Measurements from ENCODE around the gene OXER1. TPM values are rescaled to one million over a fixed set of nuclear protein-coding genes. Genes with fewer than 3 reads are reported as not detected.
A peak's percentile ranks its signal among the peaks of the same experiment; 100 is the strongest.

OXER1 gene
- total RNA-seq, 1 experiment from 2014 or later: not detected

DNA sequence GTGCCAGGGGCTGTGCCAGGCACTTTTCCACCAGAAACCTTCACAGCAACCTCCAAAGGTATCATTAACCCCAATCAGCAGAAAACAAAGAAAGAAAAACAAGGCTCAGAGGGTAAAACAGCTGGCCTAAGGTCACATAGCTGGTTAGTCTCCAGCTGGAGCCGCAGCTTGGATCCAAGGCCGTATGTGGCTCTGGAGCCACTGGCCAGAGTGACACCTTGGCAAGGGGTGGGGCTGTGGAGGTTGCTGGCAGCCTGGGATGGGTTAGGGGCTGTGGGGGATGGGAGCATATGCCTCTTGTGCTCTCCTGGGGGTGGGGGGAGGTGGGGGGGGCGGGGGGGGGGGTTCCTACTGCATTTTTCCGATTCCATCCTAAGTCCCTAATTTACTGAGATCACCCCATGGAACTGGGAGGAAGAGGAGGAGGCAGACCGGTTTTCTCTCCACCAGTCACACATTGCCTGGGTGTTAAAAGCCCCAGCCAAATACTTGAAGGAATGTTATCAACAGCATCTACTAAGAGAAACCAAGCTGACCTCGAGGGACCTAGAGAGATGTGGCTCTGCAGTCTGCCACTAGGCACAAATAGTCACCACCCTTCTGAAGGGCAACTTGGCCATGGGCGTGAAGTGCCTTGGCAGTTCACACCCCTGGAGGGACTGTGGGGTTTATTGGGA, 20.4 kb upstream of the OXER1 start:
- no peak for DNase-seq
- H3K4me3 ChIP-seq: no peak overlapping the region
- H3K36me3 ChIP-seq: no peaks in the 10 kb centered on the region
- no peaks in the 10 kb centered on the region for H3K27me3 ChIP-seq
- H3K9me3 ChIP-seq: no peaks in the 10 kb centered on the region

DNA sequence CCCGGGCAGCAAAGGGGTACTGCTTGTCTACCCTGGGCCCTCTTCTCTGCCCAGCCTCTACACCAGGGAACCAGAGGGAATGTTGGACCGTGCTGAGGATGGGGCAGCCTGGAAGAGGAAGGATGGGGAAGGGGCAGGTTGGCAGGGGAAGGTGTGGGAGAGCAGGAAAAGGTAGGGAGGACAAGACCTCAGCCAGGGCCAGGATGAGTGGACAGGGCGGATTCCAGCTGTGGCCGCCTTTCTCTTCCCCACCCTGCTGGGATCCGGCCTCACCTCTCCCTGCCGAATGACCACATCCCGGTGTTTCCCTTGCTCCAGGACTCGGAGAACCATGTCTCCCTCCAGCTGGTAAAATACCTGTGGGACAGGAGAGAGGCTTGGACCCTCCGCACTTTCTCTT, 19.6 kb upstream of the OXER1 start:
- H3K9me3 ChIP-seq: peaks cover 3% of the 10 kb centered on the region; the same call in 1 of the 2 replicates
- DNase-seq: no peak
- H3K27me3 ChIP-seq: no peaks in the 10 kb centered on the region
- no peak overlapping the region for H3K4me3 ChIP-seq
- no peaks in the 10 kb centered on the region for H3K36me3 ChIP-seq

DNA sequence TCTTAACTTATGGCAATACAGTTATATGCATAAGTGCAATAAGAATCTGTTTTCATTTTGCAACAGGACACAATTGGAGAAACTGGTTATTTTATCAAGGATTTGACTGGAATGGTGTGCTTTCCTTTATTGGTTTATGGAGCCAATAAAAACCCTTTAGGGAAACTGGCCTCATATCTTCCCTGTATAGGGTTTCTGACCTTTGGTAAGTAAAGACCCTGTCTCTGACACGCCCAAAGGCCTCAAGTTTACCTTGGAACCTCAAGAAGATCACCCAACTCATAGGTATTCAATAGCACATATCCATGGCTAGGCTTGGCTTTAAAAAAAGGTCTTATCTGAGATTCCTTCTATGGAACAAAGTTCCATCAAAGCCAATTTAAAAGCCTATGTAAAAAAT, 17.2 kb upstream of the OXER1 start:
- Histone ChIP-seq H3K4me3 (no peak overlapping the region), H3K9me3 (peaks cover 5% of the 10 kb centered on the region; the same call in 1 of the 2 replicates), H3K27me3 (no peaks in the 10 kb centered on the region), H3K36me3 (no peaks in the 10 kb centered on the region)
- no peak for DNase-seq

DNA sequence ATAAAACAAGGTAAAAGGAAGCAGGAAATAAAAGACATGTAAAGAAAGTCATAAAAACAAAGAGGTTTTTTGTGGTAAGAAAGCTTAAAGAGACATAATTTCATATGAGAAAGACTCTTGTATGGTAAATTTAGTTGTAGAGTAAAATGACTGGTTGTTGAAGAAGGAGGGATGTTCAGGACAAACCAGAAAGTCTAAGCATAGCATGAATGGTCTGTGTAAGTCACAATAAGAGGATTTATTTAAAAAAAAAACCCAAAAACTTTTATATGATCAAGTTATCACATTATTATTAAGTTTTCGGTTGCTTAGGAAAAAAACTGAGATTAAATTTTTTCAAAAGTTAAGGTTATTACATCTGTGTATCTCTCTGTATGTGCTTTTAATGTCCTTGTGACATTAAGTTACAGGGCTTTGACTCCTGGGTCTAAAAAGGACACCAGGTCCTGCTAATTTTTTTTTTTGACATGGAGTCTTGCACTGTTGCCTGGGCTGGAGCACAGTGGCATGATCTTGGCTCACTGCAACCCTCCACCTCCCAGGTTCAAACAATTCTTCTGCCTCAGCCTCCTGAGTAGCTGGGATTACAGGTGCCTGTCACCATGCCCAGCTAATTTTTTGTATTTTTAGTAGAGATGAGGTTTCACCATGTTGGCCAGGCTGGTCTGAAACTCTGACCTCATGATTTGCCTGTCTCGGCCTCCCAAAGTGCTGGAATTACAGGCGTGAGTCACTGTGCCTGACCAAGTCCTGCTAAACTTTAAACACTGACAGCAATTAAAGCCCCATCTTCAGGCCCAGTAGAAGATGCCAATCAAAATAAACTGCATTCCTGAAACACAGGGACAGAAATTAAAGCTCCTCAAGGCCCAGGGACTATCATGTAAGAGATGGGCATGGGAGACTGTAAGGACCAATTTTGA, 14.2 kb upstream of the OXER1 start:
- DNase-seq: peak; percentile 76
- H3K9me3 ChIP-seq: peaks cover 5% of the 10 kb centered on the region; the same call in 1 of the 2 replicates
- no peaks in the 10 kb centered on the region for H3K27me3 ChIP-seq
- no peak overlapping the region for H3K4me3 ChIP-seq
- no peaks in the 10 kb centered on the region for H3K36me3 ChIP-seq

DNA sequence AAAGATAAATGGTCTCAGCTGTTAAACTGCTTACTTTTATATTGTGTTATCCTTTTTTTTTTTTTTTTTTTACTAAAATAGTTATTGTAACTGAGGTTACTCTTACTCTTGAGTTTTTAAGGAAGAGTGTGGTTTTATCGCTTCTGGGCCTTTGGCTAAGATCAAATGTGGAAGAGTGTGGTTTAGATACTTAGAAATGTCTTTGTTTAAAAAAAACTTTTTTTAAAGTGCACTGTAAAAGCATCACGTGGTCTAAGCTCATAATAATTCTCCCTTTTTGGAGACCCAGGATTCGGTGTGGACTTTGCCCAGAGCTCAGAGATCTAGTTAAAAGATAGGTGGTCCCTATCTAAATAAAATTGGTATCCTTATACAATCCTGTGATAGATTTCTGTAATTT, 11.9 kb upstream of the OXER1 start:
- Histone ChIP-seq H3K9me3 (peaks cover 5% of the 10 kb centered on the region; the same call in 1 of the 2 replicates), H3K27me3 (no peaks in the 10 kb centered on the region), H3K4me3 (no peak overlapping the region), H3K36me3 (no peaks in the 10 kb centered on the region)
- no peak for DNase-seq

DNA sequence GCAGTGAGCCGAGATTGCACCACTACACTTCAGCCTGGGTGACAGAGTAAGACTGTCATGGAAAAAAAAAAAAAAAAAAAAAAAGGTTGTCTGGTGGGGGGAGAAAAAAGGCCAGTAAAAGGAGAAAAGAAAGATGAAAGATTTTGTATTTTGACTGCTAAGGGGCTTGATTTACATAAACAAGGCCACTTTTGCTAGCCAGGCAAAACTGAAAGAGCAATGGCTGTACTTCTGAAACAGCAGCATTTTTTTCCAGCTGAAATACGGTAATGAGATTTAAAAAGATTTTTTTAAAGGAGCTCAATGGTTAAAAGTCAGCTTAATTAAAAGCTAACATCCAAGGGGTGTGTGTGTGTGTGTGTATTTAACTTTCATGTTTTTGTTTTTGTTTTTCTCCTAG, 11.3 kb upstream of the OXER1 start:
- no peak for DNase-seq
- H3K4me3 ChIP-seq: no peak overlapping the region

DNA sequence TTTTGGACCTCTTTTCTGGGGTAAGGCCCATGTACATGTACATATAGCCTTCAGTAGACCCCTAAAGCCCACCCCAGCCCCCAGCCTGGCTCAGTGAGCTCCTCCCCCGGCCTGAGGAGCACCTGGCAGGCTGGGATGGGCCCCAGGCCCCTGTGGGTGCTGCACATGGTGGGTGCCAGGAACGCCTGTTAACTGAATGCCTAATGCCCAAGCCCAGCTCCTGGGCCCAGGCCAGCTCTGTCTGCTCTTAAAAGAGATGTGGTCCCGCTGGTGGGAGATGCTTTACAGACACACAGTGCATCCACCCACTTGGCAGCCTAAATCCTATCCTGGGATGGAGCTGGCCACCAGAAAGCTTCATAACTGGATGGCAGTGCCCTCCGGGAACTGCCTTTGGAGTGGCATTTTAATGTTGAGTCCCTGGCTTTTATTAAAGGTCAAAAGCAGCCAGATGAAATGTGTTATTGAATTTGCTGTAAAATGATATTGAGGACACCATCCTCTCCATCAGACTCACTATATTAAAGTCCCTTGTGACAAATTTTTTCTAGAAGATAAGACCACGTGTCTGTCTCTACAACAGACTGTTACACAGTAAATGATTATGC, 7.7 kb upstream of the OXER1 start:
- no peak for DNase-seq
- no peaks in the 10 kb centered on the region for H3K36me3 ChIP-seq
- H3K4me3 ChIP-seq: no peak overlapping the region
- no peaks in the 10 kb centered on the region for H3K9me3 ChIP-seq
- H3K27me3 ChIP-seq: no peaks in the 10 kb centered on the region

More for the DNA sequence above, 11.3 kb upstream of the OXER1 start:
- Histone ChIP-seq H3K9me3 (peaks cover 5% of the 10 kb centered on the region; the same call in 1 of the 2 replicates), H3K36me3 (no peaks in the 10 kb centered on the region), H3K27me3 (no peaks in the 10 kb centered on the region)

DNA sequence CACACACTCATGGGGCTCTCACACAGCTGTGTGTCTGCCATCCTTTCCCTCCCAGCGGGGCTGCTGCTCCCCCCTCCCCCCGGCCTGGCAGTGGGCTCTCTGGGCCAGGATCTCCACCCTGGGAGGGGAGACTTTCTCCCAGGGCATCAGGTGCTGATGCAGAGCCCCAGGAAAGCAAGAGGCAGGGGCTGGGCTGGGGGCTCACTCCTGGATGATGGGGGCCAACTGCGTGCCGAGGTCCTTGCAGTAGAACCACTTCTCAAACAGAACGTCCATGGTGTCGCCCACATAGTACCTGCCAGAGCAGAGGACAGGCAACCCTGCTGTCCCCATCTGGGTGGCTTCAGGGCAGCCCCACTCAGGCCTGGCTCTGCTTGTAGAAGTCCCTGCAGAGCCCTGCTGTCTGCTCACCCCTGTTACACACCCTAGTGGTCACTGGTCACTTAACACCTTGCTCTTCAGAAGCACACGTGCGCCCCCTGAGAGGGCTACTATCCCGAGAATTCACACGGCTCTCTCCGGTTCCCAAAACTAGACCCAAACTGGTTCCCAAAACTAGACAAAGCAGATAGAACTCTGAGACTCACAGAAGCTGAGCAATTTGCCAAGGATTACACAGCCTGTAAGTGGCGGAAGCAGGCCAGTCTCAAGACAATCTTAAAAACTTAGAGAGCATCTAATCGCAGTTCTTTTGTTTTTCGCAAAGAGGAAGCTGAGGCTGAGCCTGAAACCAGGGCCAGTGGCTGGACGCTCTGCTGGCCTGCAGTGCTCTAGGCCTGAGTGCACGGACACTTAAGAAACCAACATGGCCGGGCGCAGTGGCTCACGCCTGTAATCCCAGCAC, 6.6 kb upstream of the OXER1 start:
- no peak overlapping the region for H3K4me3 ChIP-seq
- no peak for DNase-seq
- H3K36me3 ChIP-seq: no peaks in the 10 kb centered on the region
- H3K27me3 ChIP-seq: no peaks in the 10 kb centered on the region
- H3K9me3 ChIP-seq: no peaks in the 10 kb centered on the region

DNA sequence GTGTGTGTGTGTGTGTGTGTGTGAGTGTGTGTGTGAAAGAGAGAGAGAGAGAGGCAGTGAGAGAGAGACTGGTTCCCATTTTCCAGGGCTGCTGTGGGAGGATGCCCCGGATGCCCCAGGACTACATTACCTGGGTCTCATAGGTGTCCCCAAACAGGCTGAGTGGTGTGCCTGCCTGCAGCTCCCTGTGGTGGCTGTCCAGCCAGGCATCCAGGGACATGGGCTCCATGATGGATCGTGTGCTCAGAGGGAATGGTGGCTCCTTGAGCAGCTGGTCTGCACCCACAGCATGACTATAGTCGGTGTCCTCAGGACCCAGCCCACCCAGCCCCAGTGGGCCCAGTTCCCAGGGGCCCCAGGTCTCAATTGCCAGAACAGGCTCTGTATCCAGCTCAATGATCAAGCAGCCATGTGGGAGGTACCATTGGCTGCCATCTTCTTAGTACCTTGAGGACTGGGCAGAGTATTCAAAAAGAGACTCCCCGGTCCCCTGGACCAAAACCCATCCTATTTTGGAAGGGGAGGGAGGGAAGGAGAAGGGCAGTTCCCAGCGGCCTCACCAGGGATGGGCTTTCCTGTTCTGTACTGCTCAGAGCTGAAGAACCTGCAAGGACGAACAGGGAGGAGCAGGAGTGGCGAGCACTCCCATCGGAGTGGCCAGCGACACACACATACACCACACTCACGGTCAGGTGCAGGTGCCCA, 5.8 kb upstream of the OXER1 start:
- Histone ChIP-seq H3K36me3 (no peaks in the 10 kb centered on the region), H3K4me3 (no peak overlapping the region), H3K27me3 (no peaks in the 10 kb centered on the region), H3K9me3 (no peaks in the 10 kb centered on the region)
- no peak for DNase-seq

DNA sequence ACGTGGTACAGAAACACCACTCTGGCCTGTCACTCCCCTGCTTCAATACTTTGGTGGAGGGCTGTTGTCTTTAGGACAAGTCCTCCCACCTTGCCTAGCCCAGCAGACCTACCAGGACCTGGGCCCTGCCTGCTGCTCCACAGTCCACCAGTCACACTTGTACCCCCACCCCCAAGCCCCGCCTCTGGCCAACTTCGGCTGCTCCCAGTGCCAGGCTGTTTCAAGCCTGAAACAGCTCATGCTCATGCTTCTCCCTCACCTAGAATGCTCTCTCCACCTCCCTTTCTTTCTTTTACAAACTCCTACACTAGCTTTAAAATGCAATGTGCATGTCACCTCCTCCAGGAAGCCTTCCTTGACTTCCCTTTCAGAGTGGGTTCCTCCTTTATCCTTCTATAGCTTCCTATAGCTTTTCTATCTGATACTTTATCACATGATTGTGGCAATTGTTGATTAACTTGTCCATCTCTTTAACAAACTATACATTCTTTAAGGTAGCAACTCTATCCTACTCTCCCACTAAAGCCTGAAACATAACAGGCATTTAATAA, 4.8 kb upstream of the OXER1 start:
- no peak for DNase-seq

DNA sequence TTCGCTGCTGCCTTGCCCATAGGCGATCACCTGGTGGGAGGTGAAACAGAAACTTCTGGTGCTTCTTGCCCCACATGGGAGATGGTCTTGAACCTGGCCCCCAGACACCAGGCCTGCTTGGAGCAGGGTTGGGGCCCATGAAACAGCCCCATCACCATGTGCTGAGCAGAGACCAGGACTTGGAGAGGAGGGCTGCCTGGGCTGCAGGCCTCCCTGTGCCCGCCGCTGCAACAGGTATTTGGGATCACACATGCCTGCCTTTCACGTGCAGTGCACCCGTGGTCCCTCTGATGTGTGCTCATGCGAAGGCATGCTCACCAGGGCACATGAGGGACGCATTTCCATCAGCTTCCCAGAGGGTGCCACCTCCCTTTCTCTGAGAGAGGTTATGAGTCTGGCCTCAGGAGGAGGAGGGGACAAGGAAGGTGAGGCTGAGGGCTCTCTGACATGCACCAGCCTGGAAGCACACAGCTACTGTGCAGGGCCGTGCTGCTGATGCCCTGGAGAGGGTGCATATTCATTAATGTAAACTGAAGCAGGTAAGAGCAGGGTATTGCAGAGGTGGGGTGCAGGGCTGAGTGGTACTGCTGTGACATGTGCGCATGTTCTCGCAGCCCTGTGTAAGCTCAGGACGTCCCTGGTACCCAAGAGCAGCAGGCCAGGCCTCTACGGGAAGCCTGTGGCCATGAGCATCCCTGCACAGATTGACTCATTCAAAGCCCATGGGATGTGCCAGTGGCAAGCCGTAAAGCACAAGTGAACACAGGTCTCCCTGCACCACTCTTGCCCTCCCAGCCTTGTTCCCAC, 4.2 kb upstream of the OXER1 start:
- Histone ChIP-seq H3K4me3 (no peak overlapping the region), H3K9me3 (no peaks in the 10 kb centered on the region), H3K36me3 (no peaks in the 10 kb centered on the region), H3K27me3 (no peaks in the 10 kb centered on the region)
- no peak for DNase-seq

More for the DNA sequence above, 4.8 kb upstream of the OXER1 start:
- no peaks in the 10 kb centered on the region for H3K27me3 ChIP-seq
- H3K9me3 ChIP-seq: no peaks in the 10 kb centered on the region
- H3K36me3 ChIP-seq: no peaks in the 10 kb centered on the region
- H3K4me3 ChIP-seq: no peak overlapping the region

DNA sequence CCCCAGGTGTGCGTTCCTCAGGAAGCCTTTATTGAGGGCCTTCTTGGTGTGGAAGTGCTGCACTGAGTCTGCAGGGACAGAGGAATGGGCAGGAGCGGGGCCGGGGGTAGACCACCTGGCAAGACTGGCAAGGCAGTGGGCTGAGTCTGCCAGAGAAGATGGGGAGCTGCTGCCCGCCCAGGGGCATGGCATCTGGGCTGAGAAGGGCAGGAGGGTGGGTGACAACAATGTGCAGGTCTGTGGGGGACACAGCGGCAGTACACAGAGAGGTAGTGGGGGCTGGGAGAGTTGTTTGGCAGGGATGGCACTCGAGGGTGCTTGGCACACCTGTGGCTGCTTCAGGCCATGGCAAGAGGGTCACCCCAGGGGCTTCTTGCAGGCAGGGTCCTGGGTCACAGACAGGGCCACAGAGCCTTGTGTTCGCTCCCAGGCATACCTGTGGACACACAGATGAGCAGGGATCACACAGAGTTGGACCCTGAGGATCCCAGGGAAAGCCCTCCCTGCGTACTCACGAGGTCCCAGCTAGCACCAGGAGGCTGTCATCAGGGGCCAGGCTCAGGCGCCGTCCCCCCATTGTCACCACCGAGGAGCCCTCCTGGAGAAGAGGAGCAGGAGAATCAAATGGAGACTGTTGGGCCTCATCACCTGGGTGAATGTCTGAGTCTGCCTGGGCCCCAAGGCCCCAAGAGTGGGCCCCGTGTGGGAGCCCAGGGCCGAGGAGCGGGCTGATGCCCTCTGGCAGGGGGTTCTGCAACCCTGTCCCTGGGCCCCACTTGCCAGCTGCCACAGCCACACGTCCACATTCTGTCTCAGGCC, 3.4 kb upstream of the OXER1 start:
- Histone ChIP-seq H3K9me3 (no peaks in the 10 kb centered on the region), H3K36me3 (no peaks in the 10 kb centered on the region), H3K4me3 (no peak overlapping the region), H3K27me3 (no peaks in the 10 kb centered on the region)
- no peak for DNase-seq

DNA sequence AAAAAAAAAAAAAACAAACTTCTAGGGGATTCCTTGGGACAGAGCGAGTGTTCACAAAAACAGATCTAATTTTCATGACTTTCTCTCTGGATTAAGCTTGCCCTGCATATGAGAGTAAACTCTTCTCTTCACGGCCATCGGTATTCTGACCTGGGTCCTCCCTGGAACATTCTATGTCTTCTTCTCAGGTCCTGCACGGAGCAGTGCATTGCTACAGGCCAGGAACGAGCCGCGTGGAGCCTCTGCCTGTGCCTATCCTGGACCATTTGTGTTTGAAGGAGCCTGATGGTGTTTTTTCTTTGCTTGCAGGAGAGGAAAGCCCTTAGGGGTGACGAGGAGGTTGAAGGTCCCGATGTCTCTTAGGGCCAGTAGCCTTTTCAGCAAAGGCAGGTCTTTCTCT, 1.8 kb upstream of the OXER1 start:
- H3K4me3 ChIP-seq: no peak overlapping the region
- no peaks in the 10 kb centered on the region for H3K27me3 ChIP-seq
- no peaks in the 10 kb centered on the region for H3K36me3 ChIP-seq
- no peaks in the 10 kb centered on the region for H3K9me3 ChIP-seq
- no peak for DNase-seq

DNA sequence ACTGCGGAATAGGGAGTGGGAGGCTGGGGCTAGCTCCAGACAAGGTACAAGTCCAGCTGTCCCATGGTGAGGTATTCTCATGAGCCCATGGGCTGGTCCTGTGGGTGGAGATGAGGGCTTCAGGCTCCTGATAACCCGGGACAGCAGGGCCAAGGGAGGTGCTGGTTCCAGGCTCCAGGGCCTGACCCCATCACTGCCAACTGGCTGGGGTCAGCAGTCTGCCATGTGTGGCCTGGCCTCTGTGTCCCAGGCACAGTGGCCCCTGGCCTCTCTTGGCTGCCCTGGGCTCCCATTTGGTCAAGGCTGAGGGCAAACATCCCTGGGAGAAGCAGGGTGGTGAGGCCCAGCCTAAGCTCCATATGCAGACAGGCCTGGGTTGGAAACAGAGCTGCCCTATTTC, 966 bp upstream of the OXER1 start:
- DNase-seq: no peak
- no peak overlapping the region for H3K4me3 ChIP-seq
- no peaks in the 10 kb centered on the region for H3K27me3 ChIP-seq
- no peaks in the 10 kb centered on the region for H3K36me3 ChIP-seq
- H3K9me3 ChIP-seq: no peaks in the 10 kb centered on the region

All from MG63 (cell line).